NCI-H510A (cell line): ENCODE data around the gene SLC8B1.

Experiments
- DNase-seq: peaks from one replicate; lab custom pipeline; 2025; lab: John Stamatoyannopoulos, UW

The SLC8B1 gene

GRCh38 chr12:113268621-113269020, 66.3 kb downstream of the SLC8B1 start:
- no peak for DNase-seq

DNA sequence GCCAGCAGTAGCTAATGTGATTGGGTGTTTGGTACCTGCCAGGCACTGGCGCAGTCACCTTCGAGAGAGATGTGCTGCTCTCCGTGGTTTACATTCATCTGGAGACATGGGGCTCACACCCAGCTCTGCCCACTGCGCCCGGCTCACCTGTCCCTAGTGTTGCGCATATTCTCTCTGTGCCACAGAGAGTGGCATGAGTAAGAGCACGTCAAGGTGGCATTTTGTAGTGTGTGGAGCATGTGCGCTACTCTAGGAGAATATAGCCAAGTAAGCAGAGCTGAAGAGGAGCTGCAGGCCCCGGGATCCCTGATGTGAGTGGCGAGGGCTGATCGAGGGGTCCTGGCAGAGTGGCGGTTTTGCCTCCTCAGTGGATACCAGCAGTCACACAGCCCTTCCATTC, 66.8 kb downstream of the SLC8B1 start:
- DNase-seq = no peak

DNA sequence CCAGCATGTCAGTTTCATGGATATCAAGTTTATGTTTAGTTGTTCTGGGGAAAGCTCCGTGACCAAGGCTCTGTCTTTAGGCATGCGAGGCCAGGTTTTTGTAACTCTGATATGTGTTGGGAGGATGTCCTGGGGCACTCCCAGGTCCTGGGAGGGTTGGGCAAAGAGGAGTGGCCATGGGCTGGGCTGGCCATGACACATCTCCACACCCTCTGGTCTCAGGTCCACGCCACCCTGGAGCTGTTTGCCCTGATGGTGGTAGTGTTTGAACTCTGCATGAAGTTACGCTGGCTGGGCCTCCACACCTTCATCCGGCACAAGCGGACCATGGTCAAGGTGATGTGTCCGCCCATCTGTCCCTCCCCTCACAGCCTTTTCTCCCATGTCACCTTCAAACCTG, 67.3 kb downstream of the SLC8B1 start:
- DNase-seq = no peak

DNA sequence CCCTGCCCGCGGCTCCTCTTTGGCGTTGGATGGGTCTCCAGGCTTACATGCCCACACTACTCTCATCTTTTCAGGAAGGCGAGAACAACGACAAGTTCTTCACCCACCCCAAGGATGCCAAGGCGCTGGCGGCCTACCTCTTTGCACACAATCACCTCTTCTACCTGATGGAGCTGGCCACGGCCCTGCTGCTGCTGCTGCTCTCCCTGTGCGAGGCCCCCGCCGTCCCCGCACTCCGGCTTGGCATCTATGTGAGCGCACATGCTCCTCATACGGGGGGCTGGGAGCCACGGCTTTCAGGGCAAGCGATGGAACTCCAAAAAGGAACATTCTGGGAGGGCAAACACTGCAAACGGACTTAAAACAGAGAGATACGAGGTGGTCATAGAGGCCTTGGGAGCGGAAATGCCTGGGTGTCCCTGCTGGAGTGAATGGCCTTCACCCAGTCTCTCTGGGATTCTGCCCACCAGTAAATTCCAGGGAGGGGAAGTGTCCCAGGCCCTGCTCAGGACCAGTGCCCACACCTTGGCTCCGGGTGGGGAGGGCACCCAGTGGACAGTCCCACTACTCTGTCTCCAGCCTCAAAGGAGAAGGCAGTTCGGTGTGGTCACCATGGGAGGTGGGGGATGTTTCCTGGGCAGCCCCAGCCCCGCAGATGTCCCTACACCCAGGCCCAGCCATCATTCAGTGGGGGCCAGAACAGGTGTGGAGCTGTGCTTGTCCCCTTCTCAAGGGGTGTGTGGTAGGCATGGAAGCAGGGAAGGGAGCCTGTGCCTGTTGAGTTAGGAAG, 68.6 kb downstream of the SLC8B1 start:
- no peak for DNase-seq

- no peak for DNase-seq
Observed at GRCh38 chr12:113263431-113263963, 71.4 kb downstream of the SLC8B1 start.

- no peak for DNase-seq
Observed at GRCh38 chr12:113262710-113263109, 72.2 kb downstream of the SLC8B1 start.

GRCh38 chr12:113261847-113262470, 73.0 kb downstream of the SLC8B1 start:
- DNase-seq = no peak

GRCh38 chr12:113260636-113261300, 74.1 kb downstream of the SLC8B1 start:
- no peak for DNase-seq

- DNase-seq = no peak
Observed at GRCh38 chr12:113260127-113260526, 74.8 kb downstream of the SLC8B1 start.

DNA sequence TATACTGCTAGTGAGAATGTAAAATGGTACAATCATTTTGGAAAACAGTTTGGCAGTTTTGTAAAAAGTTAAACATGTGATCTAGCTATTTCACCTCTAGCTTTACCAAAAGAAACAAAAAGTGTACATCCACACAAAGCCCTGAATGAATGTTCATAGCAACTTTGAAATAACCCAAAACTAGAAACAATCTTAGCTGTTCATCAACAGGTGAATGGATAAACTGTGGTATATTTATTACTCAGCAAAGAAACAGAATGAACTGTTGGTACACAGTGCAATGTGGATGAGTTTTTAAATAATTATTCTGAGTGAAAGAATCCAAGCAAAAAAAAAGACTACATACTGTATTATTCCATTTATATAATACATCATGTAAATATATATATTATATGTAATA, 77.3 kb downstream of the SLC8B1 start:
- DNase-seq = no peak

GRCh38 chr12:113254298-113254697, 80.6 kb downstream of the SLC8B1 start:
- DNase-seq = no peak

- DNase-seq = no peak
Observed at GRCh38 chr12:113253532-113254285, 81.2 kb downstream of the SLC8B1 start.

GRCh38 chr12:113252494-113252893, 82.4 kb downstream of the SLC8B1 start:
- DNase-seq = no peak

- no peak for DNase-seq
Observed at GRCh38 chr12:113251404-113252070, 83.4 kb downstream of the SLC8B1 start.

GRCh38 chr12:113250045-113250444, 84.9 kb downstream of the SLC8B1 start:
- DNase-seq = no peak

GRCh38 chr12:113249546-113249945, 85.4 kb downstream of the SLC8B1 start:
- DNase-seq = no peak

DNA sequence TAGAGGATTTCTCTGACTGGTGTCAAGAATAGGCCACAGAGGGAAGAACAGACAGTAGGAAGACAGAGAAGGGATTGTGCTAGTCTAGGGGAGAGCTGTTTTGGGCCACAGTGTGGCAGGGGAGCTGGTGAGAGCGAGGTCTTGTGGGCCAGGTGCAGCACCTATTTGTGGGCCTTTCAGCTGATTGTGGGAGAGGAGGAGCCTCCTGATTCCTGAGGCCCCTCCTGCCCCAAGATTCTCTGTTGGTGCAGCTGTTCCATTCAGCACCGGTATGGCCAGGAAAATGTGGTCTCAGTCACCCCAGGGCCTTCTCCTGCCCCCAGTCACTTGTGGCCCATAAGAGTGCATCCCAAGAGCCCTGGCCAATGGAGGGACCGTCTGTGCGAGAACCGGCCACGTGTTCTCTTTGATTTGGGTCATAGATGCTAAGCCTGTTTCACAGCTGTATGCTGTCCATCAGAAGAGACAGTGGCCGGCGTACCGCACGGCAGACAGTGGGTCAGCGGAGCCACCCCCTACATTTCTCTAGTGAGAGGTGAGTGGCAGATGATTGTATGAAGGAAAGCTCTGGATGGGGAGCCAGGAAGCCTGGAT, 86.0 kb downstream of the SLC8B1 start:
- no peak for DNase-seq
